ENCODE data around the gene KCNK6.

Gene KCNK6

GRCh38 chr19:38298821-38299680 is 20.6 kb upstream of the KCNK6 start:
- FAIRE-seq (no peak), DNase-seq (ENCODE audit: low spot score) (no peak)

DNA sequence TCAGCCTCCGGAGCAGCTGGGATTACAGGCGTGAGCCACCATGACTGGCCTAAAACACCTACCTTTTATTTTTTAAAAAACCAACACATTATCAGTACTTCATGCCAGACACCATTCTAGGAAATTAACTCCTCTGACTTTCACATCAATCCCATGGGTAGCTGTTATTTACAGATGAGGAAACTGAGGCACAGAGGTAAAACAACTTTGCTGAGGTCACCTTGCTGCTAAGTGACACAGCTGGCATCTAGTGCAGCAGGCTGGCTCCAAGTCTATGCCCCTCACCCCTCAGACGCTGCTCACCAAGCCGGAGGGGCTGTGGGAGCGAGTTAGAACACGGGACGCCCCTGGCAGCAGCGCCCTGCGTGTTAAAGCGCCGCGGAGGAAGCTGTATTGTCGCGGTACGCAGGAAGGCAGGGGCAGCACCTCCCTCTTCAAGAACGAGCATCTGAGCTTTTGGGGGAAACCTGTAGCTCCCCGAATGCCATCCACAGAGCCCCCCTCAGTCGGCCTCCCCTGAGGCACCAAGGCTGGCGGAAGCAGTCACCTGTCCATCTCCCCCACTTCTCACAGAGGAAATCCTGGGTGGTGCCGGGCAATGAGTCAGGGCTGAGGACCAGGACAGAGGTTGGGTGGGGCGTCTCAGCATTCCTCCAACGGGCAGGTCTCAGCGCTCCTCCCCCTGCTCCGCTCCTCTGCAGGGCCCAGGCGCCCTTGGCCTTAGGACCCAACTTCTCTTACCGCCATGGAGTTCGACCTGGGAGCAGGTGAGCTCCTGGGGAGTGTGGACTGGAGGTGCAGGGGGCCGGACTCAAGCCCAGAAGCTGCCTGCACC is 15.9 kb upstream of the KCNK6 start, which contains the start of gene C19orf33:
Gene C19orf33 (plus strand): TSS at position 735 of the 835 bp plus-strand sequence. CDS start 11 bp downstream, at position 746.
- DNase-seq (ENCODE audit: low spot score) = peak; percentile 90
- FAIRE-seq = peak; percentile 61

DNA sequence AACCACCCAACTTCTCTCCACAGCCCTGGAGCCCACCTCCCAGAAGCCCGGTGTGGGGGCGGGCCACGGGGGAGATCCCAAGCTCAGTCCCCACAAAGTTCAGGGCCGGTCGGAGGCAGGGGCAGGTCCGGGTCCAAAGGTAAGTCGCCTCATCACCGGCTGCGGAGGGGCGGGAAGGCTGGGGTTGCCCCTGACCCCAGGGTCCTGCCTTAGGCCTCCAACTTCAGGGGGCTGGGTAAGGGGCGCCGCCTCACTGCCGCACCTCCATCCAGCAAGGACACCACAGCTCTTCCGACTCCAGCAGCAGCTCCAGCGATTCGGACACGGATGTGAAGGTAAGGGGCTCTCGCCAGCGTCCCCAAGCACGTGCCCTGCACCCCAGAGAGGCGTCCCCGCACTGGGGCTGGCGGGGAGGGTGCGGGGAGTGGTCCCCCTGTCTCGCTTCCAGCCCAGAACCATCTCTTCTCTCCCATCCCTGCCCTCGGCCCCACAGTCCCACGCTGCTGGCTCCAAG is 15.2 kb upstream of the KCNK6 start:
- FAIRE-seq = no peak
- no peak for DNase-seq (ENCODE audit: low spot score)

GRCh38 chr19:38304866-38305429 is 14.7 kb upstream of the KCNK6 start:
- FAIRE-seq (peak; percentile 96), DNase-seq (ENCODE audit: low spot score) (peak; percentile 92)

GRCh38 chr19:38306236-38306635 is 13.4 kb upstream of the KCNK6 start:
- FAIRE-seq (no peak), DNase-seq (ENCODE audit: low spot score) (no peak)

DNA sequence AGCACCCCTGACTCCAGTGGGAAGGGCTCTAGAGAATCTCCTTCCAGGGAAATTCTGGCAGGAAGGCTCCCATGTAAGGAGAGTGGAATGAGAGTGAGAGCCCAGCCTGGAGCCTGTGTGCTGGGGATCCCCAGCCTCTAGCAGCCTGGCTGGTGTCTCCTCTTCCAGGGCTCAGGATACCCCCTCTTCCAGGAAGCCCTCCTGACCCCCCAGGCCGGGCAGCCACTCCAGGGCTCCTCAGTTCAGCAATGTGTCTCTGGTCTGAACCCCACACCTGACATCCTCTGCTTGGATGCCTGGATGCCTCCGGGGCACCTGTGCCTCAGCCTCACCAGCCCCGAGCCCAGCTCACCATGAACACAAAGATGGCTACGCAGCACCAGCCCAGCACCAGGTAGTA is 12.6 kb upstream of the KCNK6 start:
- FAIRE-seq (no peak), DNase-seq (ENCODE audit: low spot score) (no peak)

DNA sequence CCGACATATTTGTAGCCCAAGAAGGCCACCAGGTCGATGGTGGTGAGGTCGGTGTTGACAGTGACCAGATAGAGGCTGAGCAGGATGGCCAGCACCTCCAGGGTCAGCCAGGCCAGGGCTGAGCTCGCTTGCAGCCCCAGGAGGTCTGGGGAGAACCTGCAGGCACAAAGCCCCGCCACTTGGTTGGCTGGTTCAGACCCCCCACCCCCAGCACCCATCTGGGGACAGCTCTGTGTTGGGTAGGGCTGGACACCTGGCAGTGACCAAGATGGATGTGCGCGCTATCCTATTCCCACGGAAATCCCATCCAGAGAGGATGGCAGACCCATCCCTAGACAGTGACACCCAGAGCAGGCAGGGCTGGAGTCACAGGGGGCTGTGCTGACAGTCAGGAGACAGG is 12.0 kb upstream of the KCNK6 start:
- DNase-seq (ENCODE audit: low spot score) = no peak
- FAIRE-seq = no peak

DNA sequence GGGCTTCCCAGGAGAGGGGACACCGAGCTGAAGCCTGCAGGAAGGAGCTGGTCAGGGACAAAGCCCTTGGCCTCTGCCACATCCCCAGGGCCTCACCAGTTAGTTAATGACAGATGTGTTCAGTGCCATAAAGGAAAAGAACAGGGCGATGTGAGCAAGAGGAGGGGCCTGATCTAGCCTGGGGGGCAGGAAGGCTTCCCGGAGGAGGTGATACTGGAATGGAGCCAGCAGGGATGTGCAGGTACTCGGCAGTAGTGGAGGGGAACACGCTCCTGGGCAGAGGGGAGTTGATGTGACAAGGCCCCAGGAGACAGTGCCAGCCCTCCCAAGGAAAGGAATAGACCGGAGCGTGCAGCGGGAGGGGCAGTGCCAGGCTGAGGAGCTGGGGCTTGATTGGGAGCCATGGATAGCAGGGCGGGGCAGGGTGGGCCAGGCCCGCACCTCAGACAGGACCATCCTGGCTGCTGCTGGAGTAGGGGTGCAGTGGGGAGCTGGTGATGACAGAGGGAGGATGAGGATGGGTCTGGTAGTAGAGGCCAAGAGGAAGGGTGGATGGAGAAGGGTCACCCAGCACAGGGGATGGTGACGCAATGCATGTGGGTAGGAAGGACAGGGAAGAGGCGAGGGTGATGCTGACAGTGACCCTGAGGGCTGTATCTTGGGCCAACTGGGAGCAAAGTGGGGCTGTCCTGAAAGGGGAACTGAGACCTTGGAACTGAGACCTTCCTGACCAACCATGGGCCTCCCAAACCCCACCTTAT is 11.5 kb upstream of the KCNK6 start:
- DNase-seq (ENCODE audit: low spot score) (no peak), FAIRE-seq (peak; percentile 5)

GRCh38 chr19:38308926-38309614 is 10.6 kb upstream of the KCNK6 start:
- FAIRE-seq (no peak), DNase-seq (ENCODE audit: low spot score) (no peak)

GRCh38 chr19:38309615-38310278 is 9.9 kb upstream of the KCNK6 start:
- no peak for DNase-seq (ENCODE audit: low spot score)
- peak; percentile 88 for FAIRE-seq

DNA sequence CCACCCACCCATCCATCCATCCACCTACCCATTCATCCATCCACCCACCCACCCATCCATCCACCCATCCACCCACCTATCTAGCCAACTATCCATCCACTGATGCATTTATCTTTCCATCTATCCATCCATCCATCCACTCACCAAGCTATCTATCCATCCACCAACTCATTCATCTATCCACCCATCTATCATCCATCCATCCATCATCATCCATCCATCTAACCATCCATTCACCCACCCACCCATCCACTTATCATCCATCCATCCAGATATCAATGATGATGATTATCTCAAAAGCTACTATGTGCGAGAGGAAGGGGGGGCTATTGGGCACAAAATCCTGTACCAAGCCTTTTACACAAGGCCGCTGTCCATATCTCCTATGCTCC is 9.4 kb upstream of the KCNK6 start:
- DNase-seq (ENCODE audit: low spot score) = no peak
- FAIRE-seq = no peak

GRCh38 chr19:38310986-38311385 is 8.7 kb upstream of the KCNK6 start:
- no peak for FAIRE-seq
- no peak for DNase-seq (ENCODE audit: low spot score)

DNA sequence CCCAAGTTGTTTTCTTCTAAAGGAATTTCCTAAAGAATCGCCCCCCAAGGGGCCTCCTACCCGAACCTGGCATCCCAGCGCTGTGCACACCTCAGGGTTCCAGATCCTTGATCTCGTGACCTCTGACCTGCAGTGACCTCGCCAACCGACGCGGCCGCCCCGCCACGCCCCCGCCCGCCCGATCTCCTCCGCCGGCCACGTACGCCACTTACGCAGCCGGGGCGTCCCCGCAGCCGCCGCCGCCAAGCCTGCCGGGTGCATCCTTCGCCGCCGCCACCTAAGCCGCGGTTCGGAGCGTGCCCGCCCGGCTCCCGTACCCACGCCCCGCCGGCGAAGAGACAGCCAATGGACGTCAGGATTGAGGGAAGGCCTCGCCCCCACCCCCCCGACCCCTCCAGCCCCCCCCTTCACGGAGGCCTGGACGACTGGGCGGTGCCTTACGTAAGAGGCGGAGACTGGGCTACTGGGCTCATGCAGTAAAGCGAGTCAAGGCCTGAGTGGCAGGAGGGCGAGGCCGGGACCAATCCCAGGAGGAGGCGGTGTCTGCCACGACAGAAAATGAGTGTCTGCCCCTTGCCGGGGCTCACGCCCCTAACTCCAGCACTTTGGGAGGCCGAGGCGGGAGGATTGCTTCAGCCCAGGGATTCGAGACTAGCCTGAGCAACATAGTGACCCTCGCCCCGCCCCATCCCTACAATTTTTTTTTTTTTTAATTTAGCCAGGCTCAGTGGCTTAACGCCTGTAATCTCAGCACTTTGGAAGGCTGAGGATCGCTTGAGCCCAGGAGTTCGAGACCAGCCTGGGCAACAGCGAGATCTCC is 3.8 kb upstream of the KCNK6 start, which contains the start of gene YIF1B:
Gene YIF1B (minus strand): TSS at position 291 of the 820 bp plus-strand sequence. CDS start 30 bp downstream, at position 261.
- FAIRE-seq = peak; percentile 79
- peak; percentile 97 for DNase-seq (ENCODE audit: low spot score)

- DNase-seq (ENCODE audit: low spot score) (no peak), FAIRE-seq (no peak)
Measured at GRCh38 chr19:38316477-38317067, 3.1 kb upstream of the KCNK6 start.

DNA sequence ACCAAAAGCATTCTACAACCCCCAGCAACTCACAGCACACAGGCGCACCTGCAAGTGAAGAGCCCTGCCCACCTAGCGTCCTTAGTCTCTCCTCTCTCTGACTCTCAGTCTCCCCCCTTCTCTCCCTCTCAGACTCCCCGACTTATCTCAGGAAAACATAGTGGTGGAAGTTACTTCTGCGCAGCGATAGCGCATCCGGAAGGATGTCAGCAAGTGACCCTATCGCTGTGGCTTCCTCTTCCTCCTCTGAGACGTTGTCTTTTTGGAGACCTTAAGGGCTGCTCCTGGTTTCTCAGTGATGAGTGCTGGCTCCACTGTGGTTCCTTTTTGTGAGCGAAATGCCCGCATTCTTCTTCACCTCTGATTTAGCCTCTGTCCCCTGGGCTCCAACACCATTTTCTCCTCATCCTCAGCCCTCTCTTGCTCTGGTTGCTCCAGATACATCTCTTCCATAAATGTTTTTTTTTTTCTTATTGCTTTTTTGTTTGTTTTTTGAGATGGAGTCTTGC is 2.5 kb upstream of the KCNK6 start:
- no peak for DNase-seq (ENCODE audit: low spot score)
- no peak for FAIRE-seq

DNA sequence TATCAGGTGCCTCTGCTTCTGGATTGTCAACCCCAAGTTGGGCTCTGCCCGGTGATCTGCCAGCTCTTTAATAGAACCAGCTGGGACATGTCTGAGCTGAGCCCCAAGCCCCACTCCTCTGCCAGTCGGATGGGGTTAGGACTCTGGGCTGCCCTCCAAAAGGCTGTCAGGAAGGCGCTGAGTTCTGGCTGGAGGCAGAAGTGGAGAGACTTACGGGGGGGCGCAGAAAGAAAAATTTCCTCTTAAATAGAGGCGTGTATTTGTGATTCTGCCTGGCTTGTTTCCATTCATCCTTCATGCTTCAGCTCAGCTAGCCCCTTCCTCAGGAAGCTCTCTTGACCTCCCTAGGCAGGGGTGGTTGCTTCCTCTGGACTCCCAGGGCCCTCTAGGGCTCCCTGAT is 985 bp upstream of the KCNK6 start:
- DNase-seq (ENCODE audit: low spot score) (no peak), FAIRE-seq (no peak)

DNA sequence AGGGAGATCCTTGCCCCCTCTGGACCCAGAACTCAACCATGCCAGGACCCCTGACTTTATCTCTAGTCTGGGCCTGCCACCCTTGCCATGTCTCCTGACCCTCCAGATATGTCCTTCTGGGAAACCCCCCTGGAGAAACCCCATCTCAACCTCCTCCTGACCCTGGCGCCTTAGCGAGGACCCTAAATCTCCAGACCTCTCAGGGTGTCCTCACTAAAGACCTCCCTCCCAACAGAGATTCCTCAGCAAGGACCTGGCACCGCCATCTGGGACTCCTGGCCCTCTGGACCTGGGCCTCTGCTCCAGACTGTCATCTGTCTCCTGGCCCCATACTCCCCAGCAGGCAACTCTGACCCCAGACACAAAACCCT is 1.3 kb downstream of the KCNK6 start:
- DNase-seq (ENCODE audit: low spot score) = no peak

DNA sequence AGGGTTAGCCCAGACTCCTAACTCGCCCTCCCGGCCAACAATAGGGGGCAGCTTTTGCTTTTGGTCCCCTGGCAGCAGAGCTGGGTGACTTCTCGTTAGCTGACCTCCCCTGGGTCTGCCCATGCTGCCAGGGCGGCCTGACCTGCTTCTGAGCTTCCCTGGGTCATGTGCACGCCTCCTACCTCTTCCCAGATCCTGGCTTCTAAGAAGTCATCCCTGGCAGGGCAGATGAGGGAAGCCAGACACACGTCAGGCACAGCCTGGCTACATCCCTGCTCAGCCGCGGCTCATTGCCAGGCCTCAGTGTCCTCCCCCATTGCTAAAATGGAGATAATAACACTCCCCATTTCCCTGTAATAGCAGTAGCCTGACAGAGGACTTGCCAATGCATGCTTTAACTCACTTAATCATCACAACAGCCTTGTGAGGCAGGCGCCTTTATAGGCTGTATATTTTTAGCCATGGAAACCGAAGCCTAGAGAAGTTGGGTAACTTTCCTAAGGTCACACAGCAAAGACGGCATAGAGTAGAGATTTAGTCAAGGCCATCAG is 2.1 kb downstream of the KCNK6 start:
- DNase-seq (ENCODE audit: low spot score) (no peak), FAIRE-seq (no peak)

More for the DNA sequence above, 1.3 kb downstream of the KCNK6 start:
- FAIRE-seq = no peak
